GM19238 (cell line): ENCODE measurements around the gene USF3.
"Not testable (repeated sequence)": the region's sequence is repeated elsewhere in the genome, so short reads cannot be mapped to it uniquely, and the experiment has no call there.

Source experiments
- DNase-seq: peaks from one replicate; pipeline ENCODE4 v3.0.0; 2011; ENCODE audit warnings: low spot score; ENCODE audit not compliant: insufficient read length

The USF3 gene

GRCh38 chr3:113658107-113658506, 38.3 kb downstream of the USF3 start:
- no peak for DNase-seq

- DNase-seq = no peak
Observed at GRCh38 chr3:113654851-113655250, 41.6 kb downstream of the USF3 start.

- DNase-seq = no peak
Observed at GRCh38 chr3:113654310-113654709, 42.1 kb downstream of the USF3 start.

GRCh38 chr3:113649174-113649845, 47.1 kb downstream of the USF3 start:
- no peak for DNase-seq

- DNase-seq = no peak
Observed at GRCh38 chr3:113648524-113648923, 47.9 kb downstream of the USF3 start.

GRCh38 chr3:113643583-113643982, 52.9 kb downstream of the USF3 start:
- no peak for DNase-seq

- no peak for DNase-seq
Observed at GRCh38 chr3:113638910-113639309, 57.5 kb downstream of the USF3 start.

GRCh38 chr3:113637756-113638155, 58.7 kb downstream of the USF3 start:
- DNase-seq = no peak

- DNase-seq = not testable (repeated sequence)
Observed at GRCh38 chr3:113636034-113636433, 60.4 kb downstream of the USF3 start.

GRCh38 chr3:113634782-113635474, 61.5 kb downstream of the USF3 start:
- no peak for DNase-seq

- no peak for DNase-seq
Observed at GRCh38 chr3:113631573-113631972, 64.9 kb downstream of the USF3 start.

GRCh38 chr3:113630956-113631542, 65.4 kb downstream of the USF3 start:
- no peak for DNase-seq

- DNase-seq = no peak
Observed at GRCh38 chr3:113629584-113630421, 66.6 kb downstream of the USF3 start.

GRCh38 chr3:113628788-113629187, 67.7 kb downstream of the USF3 start:
- no peak for DNase-seq

GRCh38 chr3:113628316-113628715, 68.1 kb downstream of the USF3 start:
- DNase-seq = no peak

GRCh38 chr3:113626503-113627371, 69.7 kb downstream of the USF3 start:
- no peak for DNase-seq

GRCh38 chr3:113625834-113626233, 70.6 kb downstream of the USF3 start:
- DNase-seq = no peak

- no peak for DNase-seq
Observed at GRCh38 chr3:113623811-113624210, 72.6 kb downstream of the USF3 start.

- no peak for DNase-seq
Observed at GRCh38 chr3:113623324-113623723, 73.1 kb downstream of the USF3 start.

- DNase-seq = no peak
Observed at GRCh38 chr3:113620091-113620490, 76.4 kb downstream of the USF3 start.

- no peak for DNase-seq
Observed at GRCh38 chr3:113617726-113618125, 78.7 kb downstream of the USF3 start.
